Activated CD8-positive, alpha-beta memory T cell treated with anti-CD3 and anti-CD28 coated beads for 24 hours (primary cell): ENCODE results near the gene TNFRSF18.
A peak's percentile ranks its signal among the peaks of the same experiment; 100 is the strongest.

Experiments used
- DNase-seq: peaks from one replicate; pipeline ENCODE4 v3.0.0-alpha.2; 2020

TNFRSF18 gene

DNA sequence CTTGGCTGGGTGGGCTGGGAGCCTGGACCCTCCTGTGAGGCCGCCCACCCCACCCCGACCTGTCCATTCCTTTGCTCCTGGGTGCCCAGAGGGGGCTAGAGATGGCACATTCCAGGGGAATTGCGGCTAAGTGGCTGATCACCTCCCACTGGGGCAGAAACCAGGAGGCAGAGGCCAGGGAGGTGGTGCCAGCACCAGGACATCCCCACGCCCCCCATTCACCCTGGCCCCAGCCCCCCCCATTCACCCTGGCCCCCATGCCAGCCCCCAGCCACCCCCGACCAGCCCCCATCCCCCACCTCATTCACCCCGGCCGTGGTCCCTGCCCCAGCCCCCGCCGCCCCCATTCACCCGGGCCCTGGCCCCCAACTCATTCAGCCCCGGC lies 33.9 kb upstream of the TNFRSF18 start:
- DNase-seq, result no peak

DNA sequence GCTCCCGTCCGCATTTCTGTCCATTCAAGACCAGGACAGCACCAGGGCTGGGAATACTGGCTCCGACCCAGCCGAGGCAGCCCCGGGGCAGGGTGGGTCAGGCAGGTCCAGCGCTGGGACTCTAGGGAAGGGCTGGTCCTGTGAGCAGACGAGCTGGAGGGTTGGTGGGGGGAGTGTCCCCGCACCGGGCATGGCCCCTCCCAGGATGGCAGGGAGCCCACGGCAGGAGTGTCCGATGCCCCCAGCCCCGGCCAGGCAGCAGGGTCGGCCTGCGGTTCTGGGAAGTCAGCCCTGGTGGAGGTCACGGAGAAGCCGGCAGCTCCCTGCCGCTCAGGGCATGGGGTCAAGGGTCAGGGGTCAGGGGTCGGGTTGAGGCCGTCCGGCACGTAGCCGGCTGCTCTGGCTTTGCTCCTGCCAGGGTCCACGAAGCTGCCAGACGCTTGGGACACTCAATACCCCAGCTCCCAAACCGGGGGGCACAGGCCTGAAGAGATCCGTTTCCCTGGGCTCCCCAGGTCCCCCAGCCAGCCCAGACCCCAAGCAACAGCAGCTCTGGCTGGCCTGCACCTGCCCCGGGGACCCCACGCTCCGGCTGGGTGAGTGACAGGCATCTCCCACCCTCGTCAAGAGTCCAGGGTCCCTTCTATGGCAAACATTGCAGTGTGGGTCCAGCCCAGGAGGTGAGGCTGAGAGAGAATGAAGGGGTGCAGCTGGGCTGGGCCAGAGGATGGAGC lies 33.4 kb upstream of the TNFRSF18 start:
- DNase-seq, result no peak

DNA sequence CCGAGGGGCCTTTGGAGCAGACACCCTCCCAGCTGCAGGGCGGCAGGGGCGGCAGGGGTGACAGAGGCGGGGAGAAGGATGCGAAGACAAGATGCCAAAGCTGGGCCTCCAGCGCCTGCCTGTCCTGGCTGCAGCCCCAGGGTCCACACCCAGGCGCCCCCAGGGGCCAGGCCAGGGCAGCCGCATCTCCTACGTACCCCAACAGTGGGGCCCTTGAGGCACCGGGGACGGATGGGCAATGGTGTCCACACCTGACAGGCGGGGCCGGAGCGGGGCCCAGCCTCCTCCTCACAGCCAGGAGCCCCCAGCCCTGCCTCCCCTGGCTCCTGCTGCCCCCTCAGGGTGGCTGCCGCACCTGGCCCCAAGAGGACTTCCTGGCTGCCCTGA lies 32.8 kb upstream of the TNFRSF18 start:
- no peak for DNase-seq

DNA sequence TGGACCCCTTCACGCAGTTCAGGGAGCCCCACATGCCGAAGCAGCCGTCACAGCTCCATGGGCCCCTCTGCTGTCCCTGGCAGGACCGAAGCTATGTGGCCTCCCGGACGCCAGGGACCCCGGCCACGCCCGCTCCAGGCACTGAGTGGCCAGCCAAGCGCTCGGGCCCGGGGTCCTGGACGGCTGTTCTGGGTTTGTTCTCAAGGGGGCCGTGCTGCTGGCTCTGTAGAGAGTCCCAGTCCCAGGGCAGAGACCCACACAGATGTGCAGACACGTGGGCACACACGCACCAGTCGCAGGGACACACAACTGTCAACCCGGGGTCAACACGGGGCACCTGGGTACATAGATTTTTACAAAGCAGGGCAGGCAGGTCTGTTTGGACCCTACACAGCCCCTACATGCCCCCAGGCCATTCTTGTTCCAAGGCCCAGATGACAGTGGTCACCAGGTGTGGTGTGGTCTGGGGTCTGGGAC lies 32.3 kb upstream of the TNFRSF18 start:
- DNase-seq, result no peak

DNA sequence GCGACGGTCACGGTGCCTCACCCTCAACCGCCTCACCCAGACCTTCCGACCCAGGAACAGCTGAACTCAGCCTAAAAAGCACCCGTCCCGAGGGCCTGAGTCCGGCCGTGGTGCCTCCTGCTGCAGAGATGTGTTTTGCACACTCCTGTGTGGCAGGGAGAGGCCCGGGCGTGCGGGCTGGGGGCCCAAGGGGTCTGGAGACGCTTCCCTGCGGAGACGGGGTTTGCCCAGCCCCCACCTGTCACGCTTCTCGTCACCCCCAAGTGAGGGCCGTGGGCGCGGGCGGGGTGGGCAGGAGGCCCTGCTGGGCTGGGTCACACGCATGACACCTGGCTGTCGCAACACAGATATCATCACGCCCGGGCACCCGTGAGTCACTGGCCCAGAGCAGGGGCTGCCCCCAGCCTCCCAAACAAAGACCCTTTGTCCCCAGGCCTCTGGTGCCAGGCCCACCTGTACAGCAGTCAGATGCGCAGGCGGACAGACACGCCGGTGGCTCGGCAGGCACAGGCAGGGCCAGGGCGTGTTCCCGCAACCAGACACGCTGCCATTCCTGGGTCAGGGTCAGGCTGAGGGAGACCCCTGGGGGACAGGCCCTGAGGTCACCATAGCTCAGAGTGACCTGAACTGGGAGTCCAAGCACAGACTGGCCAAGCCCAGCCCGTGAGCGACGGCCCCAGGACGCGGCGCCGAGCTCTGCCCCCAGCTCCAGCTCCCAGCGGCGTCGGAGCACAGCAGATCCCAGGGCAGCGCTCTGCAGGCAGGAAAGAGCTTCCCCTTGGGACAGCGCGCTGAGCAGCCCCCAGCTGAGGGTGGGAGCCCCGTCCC lies 31.7 kb upstream of the TNFRSF18 start:
- no peak for DNase-seq

DNA sequence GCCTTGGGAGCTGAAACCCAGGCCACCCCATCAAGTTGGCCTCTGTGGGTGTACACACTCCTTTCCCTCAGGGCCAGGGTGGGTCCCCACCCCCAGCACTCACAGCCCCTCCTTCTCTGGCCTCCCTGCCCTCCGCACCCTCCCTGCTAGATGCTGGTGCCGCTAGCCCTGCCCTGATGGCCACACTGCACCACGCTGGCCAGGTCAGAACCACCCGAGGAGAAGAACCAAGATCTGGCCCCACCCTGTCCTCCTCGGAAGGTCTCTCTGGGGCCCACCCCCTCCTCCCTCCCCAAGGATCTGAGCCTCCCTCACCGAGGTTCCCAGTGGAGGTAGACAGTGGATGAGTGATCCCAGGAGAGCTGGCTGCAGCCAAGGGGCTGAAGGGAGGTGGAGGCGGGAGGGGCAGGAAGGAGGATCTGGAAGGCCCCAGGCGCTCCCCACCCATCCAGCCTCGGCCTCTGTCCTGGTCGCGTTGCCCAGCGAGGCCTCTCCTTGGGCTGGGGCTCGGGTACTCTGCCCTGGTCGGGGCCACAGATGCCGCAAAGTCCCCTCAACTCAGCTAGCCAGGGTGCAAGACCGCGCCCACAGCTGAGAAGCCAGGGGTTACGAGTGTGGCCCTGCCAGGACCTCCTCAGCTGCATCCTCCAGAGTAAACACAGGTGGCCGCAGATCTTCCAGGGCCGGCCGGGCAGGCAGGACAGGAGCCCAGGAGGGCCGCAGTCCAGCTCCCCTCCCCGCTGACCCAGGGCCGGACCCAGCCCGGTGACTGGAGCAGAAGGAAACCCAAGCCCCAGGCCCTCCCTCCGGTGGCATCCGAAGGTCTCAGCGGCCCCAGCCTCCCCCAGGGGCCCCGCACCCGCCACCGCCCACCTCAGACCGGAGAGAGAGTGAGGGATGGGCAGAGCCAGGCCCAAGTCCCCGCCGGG lies 30.8 kb upstream of the TNFRSF18 start:
- DNase-seq, result no peak

DNA sequence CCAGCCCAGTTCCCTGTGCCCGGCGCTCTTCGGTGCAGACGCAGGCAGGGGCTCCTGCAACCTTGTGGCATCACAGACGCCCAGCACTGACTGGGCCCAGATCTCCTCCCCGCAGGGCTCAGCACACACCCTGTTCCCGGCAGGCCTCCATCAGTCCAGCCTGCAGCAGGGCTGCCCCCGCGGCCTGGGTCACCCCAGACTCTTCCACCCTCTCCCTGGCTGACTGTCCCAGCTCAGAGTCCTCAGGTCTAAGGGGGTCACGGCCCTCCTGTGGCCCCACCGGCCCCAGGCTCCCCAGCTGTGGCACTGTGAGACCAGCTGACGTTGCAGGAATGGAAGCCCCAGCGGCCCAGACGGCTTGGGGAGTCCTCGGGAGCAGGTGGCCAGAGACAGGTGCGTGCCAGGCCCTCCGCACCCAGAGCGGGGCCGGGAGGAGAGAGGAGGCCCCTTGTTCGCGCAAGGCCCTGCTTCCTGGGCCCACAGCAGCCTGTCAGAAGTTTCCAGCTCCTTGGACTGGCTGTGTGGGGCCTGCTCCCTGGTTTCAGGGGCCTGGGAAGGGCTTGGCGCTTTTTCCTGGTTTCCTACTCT lies 29.9 kb upstream of the TNFRSF18 start:
- DNase-seq, result no peak

DNA sequence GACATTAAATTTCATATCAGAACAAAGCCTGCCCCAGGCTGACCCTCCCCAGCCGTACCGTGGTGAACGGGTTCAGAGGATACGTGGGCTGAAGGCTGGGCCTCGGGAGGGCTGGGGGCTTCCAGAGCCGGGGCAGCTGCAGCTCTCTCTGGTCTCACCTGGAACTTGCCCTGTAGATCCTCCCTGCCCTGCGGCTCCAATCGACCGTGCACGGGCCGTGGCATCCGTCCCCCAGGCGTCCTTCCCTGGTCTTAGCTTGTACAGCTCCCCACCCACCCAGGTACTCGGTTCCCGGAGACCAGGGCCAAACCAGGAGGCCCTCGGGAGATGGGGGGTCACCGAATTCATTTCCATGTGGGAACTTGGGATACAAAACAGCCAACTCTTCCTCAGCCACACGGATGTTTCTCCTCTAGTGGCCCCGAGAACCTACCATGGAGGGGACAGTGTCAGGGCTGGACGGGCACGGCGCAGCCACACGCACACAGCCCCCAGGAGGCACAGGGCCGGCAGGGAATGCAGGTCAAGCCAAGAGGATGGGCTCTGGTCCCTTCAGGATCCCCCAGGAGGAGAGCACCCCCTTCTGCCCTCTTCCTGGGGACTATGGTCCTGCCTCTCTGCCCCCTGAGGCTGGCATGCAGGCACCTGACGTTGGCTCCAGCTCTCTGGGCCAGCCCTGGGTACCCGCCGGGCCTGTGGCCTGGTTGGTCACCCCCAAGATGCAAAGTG lies 28.8 kb upstream of the TNFRSF18 start:
- DNase-seq, result no peak

DNA sequence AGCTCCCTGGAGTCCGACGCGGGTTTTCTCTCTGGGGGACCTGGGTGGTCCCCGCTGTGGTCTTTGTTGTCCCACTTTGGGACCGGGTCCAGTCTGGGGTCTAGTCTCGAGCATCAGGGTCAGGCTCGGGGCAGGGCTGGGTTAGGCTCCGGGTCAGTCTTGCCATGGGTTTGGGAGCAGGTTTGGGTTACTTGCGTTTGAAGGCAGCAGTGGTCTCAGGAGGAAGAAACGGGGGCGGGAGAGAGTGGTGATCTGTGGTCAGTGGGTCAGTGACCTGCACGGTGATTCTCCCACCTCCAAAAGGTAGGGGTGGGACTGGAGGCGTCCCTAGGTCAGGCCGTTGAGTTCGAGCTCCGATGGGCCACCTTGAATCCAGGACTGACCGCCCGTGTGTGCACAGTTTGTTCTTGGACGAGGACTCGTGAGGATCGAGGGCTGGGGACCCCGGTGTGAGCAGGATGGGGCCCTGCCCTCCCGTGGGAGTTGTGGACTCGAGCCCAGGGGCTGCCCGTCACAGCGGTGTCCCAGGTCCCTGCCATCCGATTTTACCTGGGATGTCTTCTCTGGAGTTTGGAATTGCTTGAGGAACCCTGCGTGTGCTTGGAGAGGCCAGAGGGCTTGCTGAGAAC lies 27.9 kb upstream of the TNFRSF18 start:
- DNase-seq, result no peak

DNA sequence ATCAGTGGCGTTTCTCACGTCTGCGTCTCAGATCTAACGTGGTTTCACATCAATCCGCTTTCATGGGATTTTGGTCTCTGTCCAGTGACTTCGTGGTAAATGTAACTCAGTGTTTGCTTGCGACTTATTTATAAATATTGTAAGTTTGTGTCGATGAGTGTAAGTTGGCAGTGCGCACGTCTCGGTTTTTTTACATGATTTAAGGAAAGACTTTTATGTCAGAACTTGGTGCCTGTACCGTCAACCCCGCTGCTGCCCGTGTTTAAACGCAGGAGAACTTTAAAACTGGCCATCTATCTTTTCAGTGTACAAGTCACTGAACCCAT lies 27.1 kb upstream of the TNFRSF18 start:
- no peak for DNase-seq

DNA sequence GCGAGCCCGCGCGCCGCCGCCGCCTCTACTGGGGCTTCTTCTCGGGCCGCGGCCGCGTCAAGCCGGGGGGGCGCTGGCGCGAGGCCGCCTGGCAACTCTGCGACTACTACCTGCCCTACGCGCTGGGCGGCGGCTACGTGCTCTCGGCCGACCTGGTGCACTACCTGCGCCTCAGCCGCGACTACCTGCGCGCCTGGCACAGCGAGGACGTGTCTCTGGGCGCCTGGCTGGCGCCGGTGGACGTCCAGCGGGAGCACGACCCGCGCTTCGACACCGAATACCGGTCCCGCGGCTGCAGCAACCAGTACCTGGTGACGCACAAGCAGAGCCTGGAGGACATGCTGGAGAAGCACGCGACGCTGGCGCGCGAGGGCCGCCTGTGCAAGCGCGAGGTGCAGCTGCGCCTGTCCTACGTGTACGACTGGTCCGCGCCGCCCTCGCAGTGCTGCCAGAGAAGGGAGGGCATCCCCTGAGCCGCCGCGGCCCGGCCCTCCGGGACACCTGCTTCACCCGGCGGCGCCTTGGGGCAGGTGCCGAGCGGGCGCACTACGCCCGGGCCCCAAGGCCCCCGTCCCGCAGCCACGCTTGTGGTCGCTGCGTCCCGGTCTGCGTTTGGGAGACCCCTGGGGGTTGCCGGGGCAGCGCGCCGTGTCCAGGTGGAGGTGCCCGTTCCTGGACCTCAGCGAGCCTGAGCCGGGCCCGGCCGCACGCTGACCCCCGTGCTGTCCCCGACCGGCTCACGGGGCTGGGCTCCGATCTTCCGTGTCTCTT lies 26.6 kb upstream of the TNFRSF18 start:
- no peak for DNase-seq

DNA sequence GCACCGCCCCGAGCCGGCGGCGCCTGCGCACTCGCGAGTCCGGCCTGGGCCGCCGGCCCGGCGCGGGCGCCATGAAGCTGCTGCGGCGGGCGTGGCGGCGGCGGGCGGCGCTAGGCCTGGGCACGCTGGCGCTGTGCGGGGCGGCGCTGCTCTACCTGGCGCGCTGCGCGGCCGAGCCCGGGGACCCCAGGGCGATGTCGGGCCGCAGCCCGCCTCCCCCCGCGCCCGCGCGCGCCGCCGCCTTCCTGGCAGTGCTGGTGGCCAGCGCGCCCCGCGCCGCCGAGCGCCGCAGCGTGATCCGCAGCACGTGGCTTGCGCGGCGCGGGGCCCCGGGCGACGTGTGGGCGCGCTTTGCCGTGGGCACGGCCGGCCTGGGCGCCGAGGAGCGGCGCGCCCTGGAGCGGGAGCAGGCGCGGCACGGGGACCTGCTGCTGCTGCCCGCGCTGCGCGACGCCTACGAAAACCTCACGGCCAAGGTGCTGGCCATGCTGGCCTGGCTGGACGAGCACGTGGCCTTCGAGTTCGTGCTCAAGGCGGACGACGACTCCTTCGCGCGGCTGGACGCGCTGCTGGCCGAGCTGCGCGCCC lies 25.9 kb upstream of the TNFRSF18 start, which contains the start of gene B3GALT6:
Gene B3GALT6, plus strand, starts transcription at position 30 of the 588 bp plus-strand sequence. Its CDS starts 42 bp downstream, at position 72.
- peak; percentile 80 for DNase-seq

DNA sequence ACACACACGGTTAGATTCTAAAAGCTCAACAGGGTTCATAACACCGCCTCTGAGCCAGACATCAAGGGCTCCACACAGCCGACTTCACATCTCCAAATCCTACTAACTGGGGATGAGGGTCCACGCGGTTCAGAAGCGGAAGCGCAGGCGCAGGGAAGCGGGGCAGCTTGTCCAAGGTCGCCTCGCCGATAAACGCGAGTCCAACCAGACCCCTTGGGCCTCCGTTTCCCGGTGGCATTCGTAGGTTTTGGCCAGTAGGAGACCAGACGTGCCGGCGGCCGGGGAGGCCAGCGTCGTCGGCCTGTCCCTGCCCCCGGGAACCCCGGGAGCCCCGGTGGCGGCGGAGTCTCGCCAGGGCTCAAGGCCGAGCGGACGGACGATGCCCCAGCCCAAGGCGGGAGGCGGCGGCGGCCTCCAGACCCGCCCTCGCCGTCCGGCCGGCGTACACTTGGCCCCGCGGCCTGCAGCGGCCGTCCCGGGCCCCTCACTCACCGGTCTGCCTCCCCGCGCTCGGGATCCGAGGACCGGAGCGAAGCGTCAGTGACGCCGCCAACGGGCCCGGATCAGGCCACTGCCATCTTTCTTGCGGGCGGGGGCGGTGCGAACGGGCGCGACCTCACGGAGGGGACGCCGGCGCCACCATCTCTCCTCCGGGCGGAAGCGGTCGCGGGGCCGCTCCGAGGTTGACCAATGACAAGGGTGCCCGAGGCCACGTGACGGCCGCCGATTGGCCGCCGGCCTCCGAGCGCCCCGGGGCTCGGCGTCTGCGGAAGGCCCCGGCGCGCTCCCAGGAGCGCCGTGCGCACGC lies 25.2 kb upstream of the TNFRSF18 start, which contains the start of gene SDF4:
Gene SDF4, minus strand, starts transcription at position 602 of the 808 bp plus-strand sequence. CDS start 3,229 bp downstream, outside the sequence.
- DNase-seq, result peak; percentile 96

DNA sequence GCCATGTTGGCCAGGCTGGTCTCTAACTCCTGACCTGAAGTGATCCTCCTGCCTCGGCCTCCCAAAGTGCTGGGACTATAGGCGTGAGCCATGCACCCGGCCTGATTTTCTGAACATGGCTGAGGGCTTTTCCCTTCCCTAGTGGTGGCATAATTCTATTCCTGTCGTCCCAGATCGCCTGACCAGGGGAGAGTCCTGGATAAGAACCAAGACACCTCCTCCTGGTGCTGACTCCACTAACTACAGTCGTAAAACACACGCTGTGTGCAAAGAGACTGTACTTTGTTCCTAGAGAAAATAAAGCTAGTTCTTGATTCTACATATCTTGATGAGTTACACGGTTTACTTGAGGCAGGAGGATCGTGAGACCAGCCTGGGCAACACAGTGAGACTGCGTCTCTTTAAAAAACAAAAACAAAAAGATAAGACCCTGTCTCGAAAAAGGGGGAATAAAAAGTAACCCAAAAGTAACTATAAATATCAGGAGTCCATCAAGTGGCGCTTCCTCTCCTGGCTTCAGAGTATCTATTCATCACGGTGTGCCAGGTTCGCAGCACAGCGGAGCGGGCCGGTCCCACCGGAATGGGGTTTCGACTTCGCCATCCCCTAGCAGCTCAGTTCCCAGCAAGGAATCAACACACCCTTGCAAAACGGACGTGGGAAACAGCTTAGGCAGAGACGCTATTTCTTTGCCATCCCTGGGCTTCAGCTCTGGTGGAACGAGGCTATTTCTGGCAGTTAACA lies 24.4 kb upstream of the TNFRSF18 start:
- DNase-seq, result no peak

DNA sequence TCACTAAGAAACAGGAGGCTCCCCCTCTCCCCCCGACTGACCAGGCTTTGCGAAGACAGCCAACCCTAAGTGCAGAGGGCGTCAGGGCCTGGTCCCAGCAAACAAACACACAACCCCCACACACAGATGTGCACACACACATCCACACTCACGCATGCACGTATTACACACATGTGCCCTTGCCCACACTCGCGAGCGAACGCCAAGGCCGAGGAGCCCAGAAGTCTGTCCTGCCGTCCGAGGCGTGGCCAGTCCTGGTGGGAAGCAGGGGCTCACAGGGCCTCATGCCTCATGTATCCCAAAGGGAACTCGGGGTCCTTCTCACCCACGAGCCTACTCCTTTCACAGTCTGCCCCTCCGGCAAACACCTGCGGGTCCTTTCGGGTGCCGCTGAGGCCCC lies 23.4 kb upstream of the TNFRSF18 start:
- DNase-seq, result no peak

DNA sequence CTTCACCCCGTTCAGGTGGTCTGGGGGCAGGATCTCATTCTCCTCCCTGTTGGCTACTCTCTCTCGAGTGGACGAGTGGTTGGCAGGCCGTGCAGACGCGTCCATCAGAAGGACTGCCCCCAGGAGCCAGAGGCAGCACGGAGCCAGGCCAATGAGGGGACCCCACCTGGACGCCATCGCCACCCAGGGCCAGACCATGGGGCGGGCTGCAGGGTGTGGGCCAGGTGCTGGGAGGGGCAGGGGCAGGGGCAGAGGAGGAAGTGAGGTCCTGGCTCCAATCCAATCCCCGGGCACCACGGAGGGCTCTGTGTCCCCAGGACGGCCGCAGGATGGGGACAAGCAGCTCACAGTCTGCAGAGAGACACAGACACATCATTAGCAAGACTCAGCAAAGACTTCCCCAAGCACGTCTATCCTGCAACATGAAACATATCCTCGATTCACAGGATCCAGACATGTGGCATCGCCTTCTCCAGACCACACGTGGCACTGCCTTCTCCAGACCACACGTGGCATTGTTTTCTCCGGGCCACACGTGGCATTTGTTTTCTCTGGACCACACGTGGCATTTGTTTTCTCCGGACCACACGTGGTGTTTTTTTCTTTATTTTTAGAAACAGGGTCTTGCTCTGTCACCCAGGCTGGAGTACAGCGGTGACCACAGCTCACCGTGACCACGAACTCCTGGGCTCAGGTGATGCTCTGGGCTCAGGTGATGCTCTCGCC lies 22.4 kb upstream of the TNFRSF18 start:
- DNase-seq, result no peak

DNA sequence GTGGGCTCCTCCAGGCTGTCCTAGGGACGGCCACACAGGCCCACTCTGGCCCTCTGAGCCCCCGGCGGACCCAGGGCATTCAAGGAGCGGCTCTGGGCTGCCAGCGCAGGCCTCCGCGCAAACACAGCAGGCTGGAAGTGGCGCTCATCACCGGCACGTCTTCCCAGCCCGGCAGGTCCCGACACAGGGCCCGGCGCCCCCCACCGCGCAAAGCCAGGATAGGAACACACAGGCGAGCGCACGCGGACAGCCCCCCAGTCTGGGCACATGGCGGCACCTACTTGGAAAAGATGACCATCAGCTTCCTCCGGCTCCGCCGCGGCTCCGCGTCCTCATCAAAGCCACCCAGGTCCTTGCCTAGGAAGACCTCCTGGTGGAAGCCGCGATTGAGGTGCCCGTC lies 21.8 kb upstream of the TNFRSF18 start:
- no peak for DNase-seq

DNA sequence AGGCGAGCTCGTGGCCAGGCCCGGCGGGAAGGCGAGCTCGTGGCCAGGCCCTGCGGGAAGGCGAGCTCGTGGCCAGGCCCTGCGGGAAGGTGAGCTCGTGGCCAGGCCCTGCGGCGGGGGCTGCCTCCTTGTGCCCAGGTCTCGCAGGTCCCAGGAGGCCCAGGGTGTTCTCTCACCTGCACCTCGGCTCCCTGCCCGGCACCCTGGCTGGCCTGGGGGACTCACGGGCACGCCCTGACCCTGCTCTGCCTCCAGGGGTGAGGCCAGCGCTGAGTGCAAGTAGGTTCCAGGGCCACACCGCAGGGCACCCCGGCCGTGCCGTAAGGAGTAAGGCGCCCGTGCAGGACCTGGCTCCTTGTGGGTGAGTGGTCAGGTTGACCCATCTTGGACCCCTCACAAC lies 21.0 kb upstream of the TNFRSF18 start:
- DNase-seq, result no peak
